Neural crest cell (in vitro differentiated cells): ENCODE measurements around the gene MAVS. TPM values are rescaled to one million over a fixed set of nuclear protein-coding genes. Genes with fewer than 3 reads are reported as not detected.
"Not testable (repeated sequence)": the region's sequence is repeated elsewhere in the genome, so short reads cannot be mapped to it uniquely, and the experiment has no call there.

Experiments
- DNase-seq: peaks from one replicate; pipeline ENCODE4 v3.0.0; 2021; ENCODE audit warnings: low read depth, mixed read lengths, low spot score
- H3K27ac Mint-ChIP-seq: one replicate; pipeline ENCODE4 v1.8.0; 2021; ENCODE audit warnings: mild to moderate bottlenecking, mixed read lengths; ENCODE audit not compliant: unreplicated experiment
- H3K27me3 Mint-ChIP-seq: 2 replicates; pipeline ENCODE4 v1.8.0; 2021; ENCODE audit warnings: low read depth, mild to moderate bottlenecking, mixed read lengths
- H3K36me3 Mint-ChIP-seq: 2 replicates; pipeline ENCODE4 v1.8.0; 2021; ENCODE audit warnings: low read depth, mild to moderate bottlenecking, mixed read lengths
- H3K4me1 Mint-ChIP-seq: 2 replicates; pipeline ENCODE4 v1.8.0; 2021; ENCODE audit warnings: mixed read lengths
- H3K4me3 Mint-ChIP-seq: one replicate; pipeline ENCODE4 v1.8.0; 2021; ENCODE audit warnings: mild to moderate bottlenecking, mixed read lengths
- H3K9me3 Mint-ChIP-seq: 2 replicates; pipeline ENCODE4 v1.8.0; 2021; ENCODE audit warnings: mixed read lengths
- CTCF ChIP-seq: fragments of 200-600 bp; sonication (generic); conservative IDR thresholded peaks from 2 replicates; pipeline ENCODE4 v1.5.0; 2021; ENCODE audit warnings: antibody characterized with exemption, mild to moderate bottlenecking
- total RNA-seq: library from RNA; stranded (reverse); gene quantifications from 2 replicates; pipeline ENCODE4 v1.2.1, GENCODE V29; 2021

MAVS gene
- total RNA-seq, 1 donor from 2014 or later = 37.2 TPM

GRCh38 chr20:3896853-3897583 is 50.4 kb downstream of the MAVS start:
- no peak for DNase-seq
- H3K27ac Mint-ChIP-seq = no peak overlapping the region
- H3K9me3 Mint-ChIP-seq = no peaks in the 10 kb centered on the region
- peaks cover 7% of the 10 kb centered on the region for H3K36me3 Mint-ChIP-seq
- TF ChIP-seq CTCF = no peak
- H3K4me3 Mint-ChIP-seq = peak overlapping the region; percentile 35
- no peaks in the 10 kb centered on the region for H3K27me3 Mint-ChIP-seq
- peaks cover 48% of the 10 kb centered on the region for H3K4me1 Mint-ChIP-seq

- not testable (repeated sequence) for H3K36me3 Mint-ChIP-seq
- peaks cover 43% of the 10 kb centered on the region for H3K4me1 Mint-ChIP-seq
Observed at GRCh38 chr20:3898181-3898580, 51.5 kb downstream of the MAVS start.

GRCh38 chr20:3898639-3899038 is 52.0 kb downstream of the MAVS start:
- Mint-ChIP-seq H3K4me3 (no peak overlapping the region), H3K9me3 (no peaks in the 10 kb centered on the region), H3K4me1 (peaks cover 39% of the 10 kb centered on the region), H3K27me3 (no peaks in the 10 kb centered on the region), H3K36me3 (peaks cover 3% of the 10 kb centered on the region), H3K27ac (no peak overlapping the region)
- TF ChIP-seq CTCF = no peak
- DNase-seq = no peak

More at GRCh38 chr20:3898181-3898580, 51.5 kb downstream of the MAVS start:
- H3K27ac Mint-ChIP-seq, H3K9me3 Mint-ChIP-seq, DNase-seq, H3K27me3 Mint-ChIP-seq, H3K4me3 Mint-ChIP-seq: not testable (repeated sequence)

- peaks cover 38% of the 10 kb centered on the region for H3K4me1 Mint-ChIP-seq
- no peaks in the 10 kb centered on the region for H3K9me3 Mint-ChIP-seq
- no peak overlapping the region for H3K27ac Mint-ChIP-seq
- H3K36me3 Mint-ChIP-seq = no peaks in the 10 kb centered on the region
- no peaks in the 10 kb centered on the region for H3K27me3 Mint-ChIP-seq
- DNase-seq = no peak
- no peak for TF ChIP-seq CTCF
- peak overlapping the region; percentile 20 for H3K4me3 Mint-ChIP-seq
Observed at GRCh38 chr20:3900187-3900604, 53.6 kb downstream of the MAVS start.

GRCh38 chr20:3901028-3901705 is 54.5 kb downstream of the MAVS start:
- H3K27me3 Mint-ChIP-seq = no peaks in the 10 kb centered on the region
- H3K27ac Mint-ChIP-seq = no peak overlapping the region

More at GRCh38 chr20:3901028-3901705, 54.5 kb downstream of the MAVS start:
- Mint-ChIP-seq H3K36me3 (no peaks in the 10 kb centered on the region), H3K4me3 (no peak overlapping the region), H3K4me1 (peaks cover 34% of the 10 kb centered on the region), H3K9me3 (no peaks in the 10 kb centered on the region)
- no peak for TF ChIP-seq CTCF
- no peak for DNase-seq
